Hepatic stellate cell (primary cell): ENCODE data around the gene SNW1.
"Not testable (repeated sequence)": the region's sequence is repeated elsewhere in the genome, so short reads cannot be mapped to it uniquely, and the experiment has no call there.

ENCODE experiments used
- DNase-seq: peaks from one replicate; pipeline ENCODE4 v3.0.0; 2011; ENCODE audit warnings: low spot score

Gene SNW1

DNA sequence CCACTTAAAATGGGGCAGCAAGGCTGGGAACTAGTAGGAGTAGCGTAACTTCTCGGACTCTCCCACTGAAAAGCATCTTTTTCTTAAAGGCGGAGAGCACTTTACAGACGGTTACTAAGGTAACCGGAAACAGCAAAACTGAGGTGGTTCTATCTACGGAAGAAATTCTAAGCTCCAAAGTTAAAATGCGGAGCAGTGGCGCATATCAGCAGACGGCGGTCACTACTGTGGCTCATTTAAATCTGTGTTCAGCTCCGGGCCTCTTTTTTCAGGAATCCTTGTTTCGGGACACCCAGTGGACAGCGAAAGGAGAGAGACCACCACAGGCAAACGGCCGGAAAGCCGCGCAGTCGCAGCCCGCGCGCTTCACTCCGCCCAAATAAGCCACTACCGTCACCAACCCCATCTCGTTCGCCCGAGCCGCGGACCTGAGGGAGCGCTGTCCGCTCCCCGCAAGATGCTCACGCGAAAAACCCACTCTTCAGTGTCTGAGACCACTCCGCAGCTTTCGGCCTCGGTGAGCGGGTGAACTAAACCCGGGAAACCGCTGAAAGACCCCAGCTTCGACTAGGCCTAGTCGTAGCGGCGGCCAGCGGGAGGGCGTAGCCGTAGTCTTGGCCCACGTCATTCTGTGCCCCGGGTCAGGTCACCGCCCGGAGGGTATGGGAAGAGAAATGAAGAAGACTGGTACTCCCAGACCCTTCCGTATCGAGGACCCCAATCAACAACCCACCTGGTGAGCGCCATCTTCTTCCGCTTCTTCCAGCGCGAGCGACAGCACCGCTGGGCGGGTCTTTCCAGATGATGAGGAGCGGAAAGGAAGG, at the start of gene SNW1:
Gene SNW1 (minus strand): TSS at position 776 of the 824 bp plus-strand sequence. CDS start 29 bp downstream, at position 747.
- peak; percentile 94 for DNase-seq

GRCh38 chr14:77809011-77809410, 48.1 kb upstream of the SNW1 start:
- no peak for DNase-seq

DNA sequence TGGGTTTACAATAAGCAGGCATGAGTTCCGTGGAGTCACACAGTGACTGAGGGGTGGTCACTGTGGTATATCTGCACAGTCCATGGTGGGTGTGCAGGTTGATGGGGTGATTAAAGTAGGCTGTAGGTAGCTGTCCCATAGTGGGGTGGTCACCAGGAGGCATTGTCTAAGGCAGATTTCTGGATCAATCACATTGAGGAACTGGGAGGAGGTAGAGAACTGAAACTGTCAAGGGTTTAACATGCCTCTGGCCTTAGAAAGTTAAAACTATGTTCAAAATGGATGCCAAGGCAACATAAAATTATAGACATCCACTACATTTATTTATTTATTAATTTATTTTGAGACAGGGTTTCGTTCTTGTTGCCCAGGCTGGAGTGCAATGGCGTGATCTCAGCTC, 47.3 kb upstream of the SNW1 start:
- no peak for DNase-seq

DNA sequence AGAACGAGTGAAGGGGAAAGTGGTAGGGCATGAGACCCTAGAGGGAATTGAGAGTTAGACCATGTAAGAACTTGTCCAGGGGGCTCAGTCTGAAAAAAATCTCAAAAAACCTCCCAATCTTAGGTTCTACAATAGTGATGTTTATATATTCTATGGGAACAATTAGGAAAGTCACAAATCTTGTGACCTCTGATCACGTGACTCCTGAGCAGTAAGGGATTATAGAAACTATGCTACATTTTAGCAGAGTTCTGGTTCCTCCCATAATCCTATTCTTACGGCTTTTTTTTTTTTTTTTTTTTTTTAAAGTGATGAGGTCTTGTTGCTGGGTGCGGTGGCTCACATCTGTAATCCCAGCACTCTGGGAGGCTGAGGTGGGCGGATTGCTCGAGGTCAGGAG, 44.8 kb upstream of the SNW1 start:
- no peak for DNase-seq

GRCh38 chr14:77804592-77804991, 43.6 kb upstream of the SNW1 start:
- no peak for DNase-seq

DNA sequence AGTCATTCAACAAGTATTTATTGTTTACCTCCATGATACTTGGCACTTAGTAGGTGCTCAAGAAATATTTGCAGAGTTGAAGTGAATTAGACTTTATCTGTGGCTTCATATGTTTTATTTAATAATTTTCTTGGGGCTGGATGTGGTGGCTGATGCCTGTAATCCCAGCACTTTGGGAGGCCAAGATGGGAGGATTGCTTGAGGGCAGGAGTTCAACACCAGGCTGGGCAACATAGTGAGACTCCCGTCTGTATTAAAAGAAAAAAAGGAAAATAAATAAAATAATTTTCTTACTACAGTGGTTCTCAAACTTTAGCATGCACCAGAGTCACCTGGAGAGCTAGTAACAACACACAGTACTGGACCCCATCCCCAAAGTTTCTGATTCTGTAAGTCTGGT, 39.9 kb upstream of the SNW1 start:
- no peak for DNase-seq

DNA sequence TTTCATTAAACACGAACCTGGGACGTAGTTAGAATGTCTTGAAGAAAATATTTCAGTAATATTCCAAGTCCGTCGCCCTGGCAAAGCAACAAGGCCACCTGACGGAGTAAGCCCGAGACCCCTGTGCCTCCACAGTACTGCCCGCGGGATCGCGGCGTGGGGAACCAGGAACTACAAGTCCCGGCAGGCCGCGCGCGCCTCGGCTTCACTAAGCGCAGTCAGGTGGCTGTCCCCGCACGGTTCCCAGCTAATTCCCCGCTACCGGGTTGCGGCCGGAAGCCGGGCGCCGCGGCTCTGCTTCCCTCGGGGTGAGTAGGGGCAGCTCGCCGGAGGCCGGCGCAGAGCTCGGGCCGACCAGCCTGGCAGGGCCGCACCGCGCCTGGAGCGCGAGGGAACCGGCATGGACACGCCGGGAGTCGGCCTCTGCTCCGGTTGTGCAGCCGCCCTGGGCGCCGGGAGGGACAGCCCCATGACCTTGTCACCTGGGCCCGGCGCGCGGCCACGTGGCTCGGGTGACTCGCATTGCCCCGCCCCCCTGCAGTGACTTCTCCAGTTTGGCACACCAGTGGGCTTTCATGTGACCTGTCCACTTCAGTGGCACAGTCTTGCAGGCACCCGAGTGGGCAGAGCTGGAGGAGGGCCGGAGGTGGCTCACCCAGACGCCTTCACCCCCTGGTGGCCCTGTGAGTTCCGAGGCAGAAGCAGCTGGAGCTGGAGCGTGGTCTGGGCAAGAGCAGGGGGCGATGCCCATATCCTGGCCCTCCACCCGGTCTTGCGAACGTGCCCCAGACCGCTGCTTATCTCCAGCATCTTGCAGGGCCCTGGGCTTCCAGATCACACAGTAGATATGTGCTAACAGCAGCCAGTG, 39.1 kb upstream of the SNW1 start, which contains the start of gene ADCK1:
Gene ADCK1 (plus strand): TSS at position 247 of the 868 bp plus-strand sequence. CDS start 18,870 bp downstream, outside the sequence.
- peak; percentile 83 for DNase-seq

DNA sequence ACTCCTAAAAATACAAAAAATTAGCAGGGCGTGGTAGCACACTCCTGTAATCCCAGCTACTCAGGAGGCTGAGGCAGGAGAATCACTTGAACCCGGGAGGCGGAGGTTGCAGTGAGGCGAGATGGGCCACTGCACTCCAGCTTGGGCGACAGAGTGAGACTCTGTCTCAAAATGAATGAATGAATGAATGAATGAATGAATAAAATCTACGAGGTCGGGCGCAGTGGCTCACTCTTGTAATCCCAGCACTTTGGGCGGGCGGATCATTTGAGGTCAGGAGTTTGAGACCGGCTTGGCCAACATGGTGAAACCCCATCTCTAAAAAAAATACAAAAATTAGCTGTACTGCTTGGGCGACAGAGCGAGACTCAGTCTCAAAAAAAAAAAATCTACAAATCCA, 38.5 kb upstream of the SNW1 start:
- not testable (repeated sequence) for DNase-seq

DNA sequence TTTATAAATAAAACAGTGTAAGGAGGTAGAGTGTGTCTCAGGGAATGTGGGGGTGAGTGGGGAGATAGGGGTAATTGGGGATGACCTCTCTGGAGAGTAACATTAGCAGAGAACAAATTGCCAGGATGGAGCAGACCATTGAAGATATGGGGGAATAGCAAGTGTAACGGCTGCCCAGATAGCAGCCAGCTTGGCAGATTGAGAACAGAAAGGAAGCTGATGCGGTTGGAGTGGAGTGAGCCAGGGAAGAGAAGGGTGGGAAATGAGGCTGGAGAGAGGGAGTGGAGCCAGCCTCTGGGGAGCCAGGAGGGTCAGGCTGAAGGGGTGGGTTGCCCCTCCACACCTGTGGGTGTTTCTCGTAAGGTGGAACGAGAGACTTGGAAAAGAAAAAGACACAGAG, 33.4 kb upstream of the SNW1 start:
- DNase-seq = no peak

DNA sequence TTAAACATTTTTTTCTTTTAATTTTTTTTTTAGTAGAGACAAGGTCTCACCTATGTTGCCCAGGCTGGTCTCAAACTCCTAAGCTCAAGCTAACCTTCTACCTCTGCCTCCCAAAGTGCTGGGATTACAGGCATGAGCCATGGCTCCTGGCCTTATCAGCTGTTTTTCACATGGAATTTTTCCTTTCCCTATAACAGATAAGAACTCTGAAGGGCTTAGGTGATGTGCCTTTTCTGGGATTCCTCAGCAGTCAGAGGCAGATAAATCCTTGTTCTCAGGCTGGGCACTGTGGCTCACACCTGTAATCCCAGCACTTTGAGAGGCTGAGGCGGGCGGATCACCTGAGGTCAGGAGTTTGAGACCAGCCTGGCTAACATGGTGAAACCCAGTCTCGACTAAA, 32.3 kb upstream of the SNW1 start:
- DNase-seq = not testable (repeated sequence)

DNA sequence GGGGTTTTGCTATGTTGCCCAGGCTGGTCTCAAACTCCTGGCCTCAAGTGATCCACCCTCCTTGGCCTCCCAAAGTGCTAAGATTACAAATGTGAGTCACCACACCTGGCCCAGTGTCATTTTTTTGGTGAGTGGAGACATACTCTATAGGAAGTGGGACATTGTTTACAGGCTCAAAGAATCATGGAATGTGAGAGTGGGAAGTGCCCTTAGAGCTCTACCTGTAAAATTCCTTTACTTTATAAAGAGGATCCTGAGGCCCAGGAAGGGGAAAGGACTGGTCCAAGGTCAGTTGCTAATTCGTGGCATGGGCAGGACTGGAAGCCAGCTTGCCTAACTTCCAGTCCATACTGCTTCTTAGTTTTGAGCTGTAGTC, 30.3 kb upstream of the SNW1 start:
- DNase-seq = no peak

DNA sequence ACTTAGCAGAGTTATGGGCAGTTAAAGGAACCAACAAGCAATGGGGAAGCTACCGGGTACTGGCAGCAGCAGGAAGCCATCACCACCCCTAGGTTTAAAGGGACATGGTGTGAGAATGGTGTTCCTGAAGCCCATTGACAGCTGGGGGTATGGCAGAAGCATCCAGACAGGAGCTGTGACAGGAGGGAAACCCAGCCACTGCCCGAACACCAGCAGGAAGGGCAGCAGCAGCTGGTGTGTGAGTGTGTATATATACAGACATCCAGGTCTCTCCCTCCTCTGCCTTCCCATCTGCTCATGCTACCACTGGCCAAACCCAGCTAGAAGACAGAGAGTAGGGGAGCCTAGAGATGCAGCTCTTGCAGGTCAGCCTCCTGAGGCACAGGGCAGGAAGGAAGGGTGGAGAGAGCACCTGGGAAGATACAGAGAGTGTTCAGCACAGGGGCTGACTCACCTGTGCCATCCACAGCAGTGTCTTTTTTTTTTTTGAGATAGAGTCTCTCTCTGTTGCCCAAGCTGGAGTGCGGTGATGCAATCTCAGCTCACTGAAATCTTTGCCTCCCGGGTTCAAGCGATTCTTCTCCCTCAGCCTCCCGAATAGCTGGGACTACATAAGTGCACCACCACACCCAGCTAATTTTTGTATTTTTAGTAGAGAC, 29.7 kb upstream of the SNW1 start:
- no peak for DNase-seq

DNA sequence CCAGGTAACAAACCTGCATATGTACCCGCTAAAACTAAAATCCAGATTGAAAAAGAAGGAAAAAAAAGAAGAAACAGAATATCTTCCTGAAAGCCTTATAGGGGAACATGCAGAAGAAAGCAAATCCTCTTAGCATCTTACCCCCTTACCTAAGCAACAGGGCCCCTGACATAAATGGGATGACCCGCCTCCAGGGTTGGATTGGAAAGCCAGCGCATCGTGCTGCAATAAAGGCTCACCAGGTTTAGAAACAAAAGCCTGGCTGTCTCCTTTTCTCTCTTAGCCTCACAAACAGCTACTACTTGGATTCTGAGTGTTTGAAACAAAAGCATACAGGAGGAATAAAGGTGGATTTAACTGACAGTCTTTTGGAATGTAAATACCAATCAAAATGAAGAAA, 25.2 kb upstream of the SNW1 start:
- DNase-seq = no peak

GRCh38 chr14:77782202-77782601, 21.2 kb upstream of the SNW1 start:
- DNase-seq = no peak

GRCh38 chr14:77773966-77774365, 13.0 kb upstream of the SNW1 start:
- DNase-seq = not testable (repeated sequence)

DNA sequence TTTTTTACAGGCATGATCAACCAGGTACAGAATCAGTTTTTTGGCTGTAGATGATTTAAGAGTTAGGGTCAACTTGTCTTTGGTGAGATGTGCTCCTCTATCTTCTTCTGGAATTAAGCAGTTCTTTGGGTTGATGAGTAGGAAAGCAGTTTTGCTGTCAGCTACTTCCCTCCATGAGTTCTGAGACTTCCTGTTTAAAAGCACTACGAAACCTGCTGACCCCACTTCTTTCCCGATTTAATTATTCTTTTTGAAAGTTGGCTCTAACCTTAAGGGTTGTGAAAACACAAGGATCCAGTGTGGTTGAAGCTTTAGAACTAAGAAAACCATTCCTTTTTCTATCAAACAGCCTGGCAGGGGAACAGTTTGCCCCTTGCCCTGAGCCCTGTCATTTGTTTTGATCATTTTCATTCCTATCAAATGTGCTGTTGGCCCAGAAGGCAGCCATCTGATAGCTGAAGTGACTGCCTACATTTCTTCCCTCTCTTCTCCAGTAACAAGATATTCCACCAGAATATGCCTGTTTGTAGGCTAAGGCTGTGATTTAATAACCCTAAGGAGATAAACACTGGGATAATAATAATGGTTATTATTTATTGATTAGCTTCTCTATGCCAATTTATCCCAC, 7.6 kb upstream of the SNW1 start:
- DNase-seq = not testable (repeated sequence)

- DNase-seq = no peak
These were observed 3.0 kb upstream of the SNW1 start for GRCh38 chr14:77763978-77764377.

DNA sequence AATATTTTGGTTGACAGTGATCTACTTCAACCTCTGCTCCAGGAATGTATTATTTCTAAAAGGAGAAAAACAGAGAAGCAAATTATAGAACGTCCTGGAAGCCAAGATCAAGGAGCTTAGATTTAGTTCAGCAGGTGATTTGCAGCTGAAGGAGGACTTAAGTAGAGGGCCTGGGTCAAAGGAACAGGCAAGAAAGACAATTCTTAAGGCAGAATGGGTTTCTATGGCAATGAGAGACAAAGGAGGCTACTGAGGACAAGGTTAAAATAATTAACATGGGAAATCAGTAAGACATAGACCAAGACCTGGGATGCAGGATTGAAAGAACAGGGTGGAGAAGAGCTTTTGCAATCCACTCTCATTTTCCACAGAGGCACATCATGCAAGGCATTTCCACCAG, 2.4 kb upstream of the SNW1 start:
- DNase-seq = no peak

- peak; percentile 35 for DNase-seq
These were observed 412 bp upstream of the SNW1 start for GRCh38 chr14:77761205-77761931.

- no peak for DNase-seq
These were observed 8.0 kb downstream of the SNW1 start for GRCh38 chr14:77752799-77753516.

DNA sequence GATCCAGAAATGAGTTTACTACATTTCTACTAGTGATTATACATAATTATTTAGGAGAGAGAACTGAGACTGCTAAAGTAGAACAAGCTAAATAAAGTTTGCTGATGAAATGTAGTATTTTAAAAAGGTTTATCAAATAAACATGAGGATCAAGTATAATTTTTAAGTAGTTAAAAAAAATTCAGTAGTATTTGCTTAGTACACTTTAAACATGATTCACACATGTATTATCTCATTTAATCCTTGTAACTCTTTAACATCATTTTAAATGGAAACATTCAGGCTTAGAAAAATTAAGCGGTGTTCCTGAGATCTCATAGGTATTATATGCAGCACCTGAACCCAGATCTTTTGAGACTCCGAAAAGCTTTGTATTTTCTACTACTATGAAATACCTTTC, 8.7 kb downstream of the SNW1 start:
- DNase-seq = no peak
